Activated T-helper 1 cell treated with anti-CD3 and anti-CD28 coated beads, Interleukin-2, amount 50 U/mL, for 16 hours (primary cell): ENCODE data around the gene ACOX3.
A peak's percentile ranks its signal among the peaks of the same experiment; 100 is the strongest.
"Not testable (repeated sequence)": the region's sequence is repeated elsewhere in the genome, so short reads cannot be mapped to it uniquely, and the experiment has no call there.

ENCODE experiments used
- DNase-seq, 2 donors: peaks; one replicate each; pipeline ENCODE4 v3.0.0-alpha.2; 2020; ENCODE audit warnings: low read depth in 1 of 2, low spot score in 1 of 2

The ACOX3 gene

GRCh38 chr4:8342651-8343261 lies 97.8 kb downstream of the ACOX3 start:
- DNase-seq = no peak

- DNase-seq = no peak
Measured at GRCh38 chr4:8341691-8342090, 98.8 kb downstream of the ACOX3 start.

GRCh38 chr4:8341281-8341680 lies 99.2 kb downstream of the ACOX3 start:
- DNase-seq = not testable (repeated sequence)

GRCh38 chr4:8340781-8341241 lies 99.7 kb downstream of the ACOX3 start:
- DNase-seq = no peak

GRCh38 chr4:8338351-8338961 lies 102.1 kb downstream of the ACOX3 start:
- DNase-seq = no peak

GRCh38 chr4:8336412-8337075 lies 104.0 kb downstream of the ACOX3 start:
- no peak for DNase-seq

GRCh38 chr4:8335848-8336247 lies 104.7 kb downstream of the ACOX3 start:
- DNase-seq = no peak

- no peak for DNase-seq
Measured at GRCh38 chr4:8334786-8335460, 105.6 kb downstream of the ACOX3 start.

GRCh38 chr4:8333726-8334460 lies 106.6 kb downstream of the ACOX3 start:
- DNase-seq = no peak

GRCh38 chr4:8332891-8333331 lies 107.6 kb downstream of the ACOX3 start:
- DNase-seq = no peak

- DNase-seq = no peak
Measured at GRCh38 chr4:8332038-8332857, 108.3 kb downstream of the ACOX3 start.

- DNase-seq = no peak
Measured at GRCh38 chr4:8331575-8331955, 109.0 kb downstream of the ACOX3 start.

- DNase-seq = peak in 1 of 2 donors; percentile 1
Measured at GRCh38 chr4:8330821-8331574, 109.5 kb downstream of the ACOX3 start.

- DNase-seq = peak in 1 of 2 donors; percentile 1
Measured at GRCh38 chr4:8329859-8330761, 110.4 kb downstream of the ACOX3 start.

GRCh38 chr4:8329560-8329858 lies 111.0 kb downstream of the ACOX3 start:
- no peak for DNase-seq

GRCh38 chr4:8328866-8329559 lies 111.5 kb downstream of the ACOX3 start:
- no peak for DNase-seq

GRCh38 chr4:8328456-8328855 lies 112.1 kb downstream of the ACOX3 start:
- no peak for DNase-seq

GRCh38 chr4:8326206-8326605 lies 114.3 kb downstream of the ACOX3 start:
- DNase-seq = no peak
